ENCODE data around the gene PCDHGB3.
"Not testable (repeated sequence)": the region's sequence is repeated elsewhere in the genome, so short reads cannot be mapped to it uniquely, and the experiment has no call there.

The PCDHGB3 gene

GRCh38 chr5:141393267-141393666 lies 23.2 kb downstream of the PCDHGB3 start:
- DNase-seq = no peak

- not testable (repeated sequence) for DNase-seq
Observed at GRCh38 chr5:141394401-141395187, 24.6 kb downstream of the PCDHGB3 start.

- DNase-seq = peak; percentile 49
Observed at GRCh38 chr5:141397756-141398551, 27.9 kb downstream of the PCDHGB3 start, which contains the start of gene PCDHGB5. TSS of gene PCDHGB5 (plus strand) at chr5:141397947. CDS start at chr5:141398128, 181 bp downstream.

- DNase-seq = no peak
Observed at GRCh38 chr5:141398608-141399007, 28.6 kb downstream of the PCDHGB3 start.

- no peak for DNase-seq
Observed at GRCh38 chr5:141399555-141400258, 29.7 kb downstream of the PCDHGB3 start.

- no peak for DNase-seq
Observed at GRCh38 chr5:141402553-141403243, 32.7 kb downstream of the PCDHGB3 start, which contains the start of gene PCDHGA9. TSS of gene PCDHGA9 (plus strand) at chr5:141402778. CDS start at chr5:141402953, 175 bp downstream.

GRCh38 chr5:141403387-141403786 lies 33.3 kb downstream of the PCDHGB3 start:
- DNase-seq = no peak

- peak; percentile 47 for DNase-seq
Observed at GRCh38 chr5:141407790-141408505, 37.9 kb downstream of the PCDHGB3 start, which contains the start of gene PCDHGB6. TSS of gene PCDHGB6 (plus strand) at chr5:141408021. CDS start at chr5:141408203, 182 bp downstream.

- no peak for DNase-seq
Observed at GRCh38 chr5:141409598-141410306, 39.7 kb downstream of the PCDHGB3 start.

GRCh38 chr5:141411575-141411974 lies 41.5 kb downstream of the PCDHGB3 start:
- no peak for DNase-seq

- DNase-seq = peak; percentile 63
Observed at GRCh38 chr5:141412854-141413539, 43.0 kb downstream of the PCDHGB3 start, which contains the start of gene PCDHGA10. TSS of gene PCDHGA10 (plus strand) at chr5:141412987. CDS start at chr5:141413176, 189 bp downstream.

GRCh38 chr5:141413540-141414069 lies 43.6 kb downstream of the PCDHGB3 start:
- DNase-seq = no peak

- not testable (repeated sequence) for DNase-seq
Observed at GRCh38 chr5:141414548-141415274, 44.7 kb downstream of the PCDHGB3 start.

- not testable (repeated sequence) for DNase-seq
Observed at GRCh38 chr5:141415275-141415618, 45.2 kb downstream of the PCDHGB3 start.

- DNase-seq = peak; percentile 49
Observed at GRCh38 chr5:141417494-141418172, 47.6 kb downstream of the PCDHGB3 start, which contains the start of gene PCDHGB7. TSS of gene PCDHGB7 (plus strand) at chr5:141417677. CDS start at chr5:141417860, 183 bp downstream.

GRCh38 chr5:141419074-141419880 lies 49.2 kb downstream of the PCDHGB3 start:
- DNase-seq = no peak

GRCh38 chr5:141420855-141421488 lies 50.9 kb downstream of the PCDHGB3 start, which contains the start of gene PCDHGA11:
TSS of gene PCDHGA11 (plus strand) at chr5:141421051. CDS start at chr5:141421228, 177 bp downstream.
- DNase-seq = peak; percentile 51

Measured in CD4-positive, alpha-beta T cell treated with Interleukin-21 for 1 hour (primary cell).